Lower lobe of right lung (tissue), 2 donors: ENCODE results near the gene GNPTG. TPM values are rescaled to one million over a fixed set of nuclear protein-coding genes. Genes with fewer than 3 reads are reported as not detected.

Source experiments
- ATAC-seq, 2 donors: fragments of 200-7000 bp; cut with Tn5 transposase; one replicate each; pipeline ENCODE4 v1.9.1; 2020 to 2022; ENCODE audit warnings: mild to moderate bottlenecking in 2 of 2, moderate library complexity in 2 of 2
- DNase-seq: peaks from one replicate; pipeline ENCODE4 v3.0.0-alpha.2; 2020
- H3K27ac ChIP-seq: fragments of 200-600 bp; one replicate; pipeline ENCODE4 v1.8.0; 2022
- H3K27me3 ChIP-seq: fragments of 200-600 bp; one replicate; pipeline ENCODE4 v1.8.0; 2022; ENCODE audit warnings: low read depth
- H3K36me3 ChIP-seq: fragments of 200-600 bp; one replicate; pipeline ENCODE4 v1.8.0; 2022; ENCODE audit warnings: mild to moderate bottlenecking
- H3K4me1 ChIP-seq: fragments of 200-600 bp; one replicate; pipeline ENCODE4 v1.8.0; 2022
- H3K4me3 ChIP-seq: fragments of 200-600 bp; one replicate; pipeline ENCODE4 v1.8.0; 2022; ENCODE audit warnings: mild to moderate bottlenecking
- H3K9me3 ChIP-seq: fragments of 200-600 bp; one replicate; pipeline ENCODE4 v1.8.0; 2022
- CTCF ChIP-seq: fragments of 200-600 bp; IDR thresholded peaks from one replicate; pipeline ENCODE4 v1.8.0; 2022; ENCODE audit warnings: antibody characterized with exemption, mild to moderate bottlenecking
- intact Hi-C: fragments of 100-400 bp; cut with DNase I; formaldehyde crosslinking; loops from one replicate; pipeline ENCODE4 v1.11.0; 2022
- total RNA-seq: library from RNA; stranded (reverse); fragmentation: NEBNext Ultra II Directional; extraction: Animal tissue kit (Norgen Biotek cat#: 25700); gene quantifications from one replicate; pipeline ENCODE4 v1.2.1, GENCODE V29; 2021
- donor health status: DM: no; HTN: yes; CAD: no; lungs with severe emphysema.

The GNPTG gene
- total RNA-seq, 1 donor from 2014 or later = 89.5 TPM

GRCh38 chr16:1333149-1333812 is 18.4 kb upstream of the GNPTG start, which contains the start of gene BAIAP3:
Gene BAIAP3, plus strand, starts transcription at chr16:1333645. Its CDS starts 4,905 bp downstream, at chr16:1338550.
- intact Hi-C loops = no loop called here
- Histone ChIP-seq H3K27me3 (peaks cover 42% of the 10 kb centered on the region), H3K9me3 (no peaks in the 10 kb centered on the region), H3K27ac (peak within 1 kb of the TSS; percentile 79), H3K4me3 (peak within 1 kb of the TSS; percentile 54), H3K36me3 (no peaks in the 10 kb centered on the region), H3K4me1 (peaks cover 34% of the 10 kb centered on the region)
- DNase-seq (no peak), ATAC-seq (peak; percentile 62 to 78)
- TF ChIP-seq CTCF = no peak

- no peak for ATAC-seq
- Histone ChIP-seq H3K27ac (no peak overlapping the region), H3K4me1 (peaks cover 34% of the 10 kb centered on the region), H3K27me3 (peaks cover 42% of the 10 kb centered on the region), H3K9me3 (no peaks in the 10 kb centered on the region), H3K36me3 (no peaks in the 10 kb centered on the region), H3K4me3 (peak overlapping the region; percentile 54)
- no peak for DNase-seq
- no peak for TF ChIP-seq CTCF
- intact Hi-C loops = no loop called here
These were observed 17.7 kb upstream of the GNPTG start for GRCh38 chr16:1333854-1334700.

- H3K36me3 ChIP-seq = no peaks in the 10 kb centered on the region
- H3K4me3 ChIP-seq = peak overlapping the region; percentile 54
- intact Hi-C loops = no loop called here
- peaks cover 42% of the 10 kb centered on the region for H3K27me3 ChIP-seq
- no peak overlapping the region for H3K27ac ChIP-seq
- TF ChIP-seq CTCF = no peak
- ATAC-seq = no peak
- H3K9me3 ChIP-seq = no peaks in the 10 kb centered on the region
- DNase-seq = no peak
- H3K4me1 ChIP-seq = peaks cover 34% of the 10 kb centered on the region
These were observed 17.0 kb upstream of the GNPTG start for GRCh38 chr16:1334739-1335138.

- no peaks in the 10 kb centered on the region for H3K36me3 ChIP-seq
- ATAC-seq (no peak), DNase-seq (no peak)
- TF ChIP-seq CTCF = no peak
- intact Hi-C loops = no loop called here
- peaks cover 42% of the 10 kb centered on the region for H3K27me3 ChIP-seq
- no peak overlapping the region for H3K27ac ChIP-seq
- no peak overlapping the region for H3K4me3 ChIP-seq
- peaks cover 34% of the 10 kb centered on the region for H3K4me1 ChIP-seq
- H3K9me3 ChIP-seq = no peaks in the 10 kb centered on the region
These were observed 16.3 kb upstream of the GNPTG start for GRCh38 chr16:1335211-1335971.

- H3K27ac ChIP-seq = no peak overlapping the region
- no peak for DNase-seq
- intact Hi-C loops = no loop called here
- H3K27me3 ChIP-seq = peaks cover 42% of the 10 kb centered on the region
- H3K4me3 ChIP-seq = no peak overlapping the region
- ATAC-seq = no peak
- H3K36me3 ChIP-seq = no peaks in the 10 kb centered on the region
- no peaks in the 10 kb centered on the region for H3K9me3 ChIP-seq
- TF ChIP-seq CTCF = no peak
- H3K4me1 ChIP-seq = peaks cover 34% of the 10 kb centered on the region
These were observed 15.7 kb upstream of the GNPTG start for GRCh38 chr16:1335996-1336395.
